Effector CD8-positive, alpha-beta T cell (primary cell): ENCODE results near the gene MAPT.

Experiments
- DNase-seq: peaks from one replicate; lab custom pipeline; 2025; lab: John Stamatoyannopoulos, UW
- total RNA-seq, 4 experiments: gene quantifications; one replicate each; lab custom pipeline; 2026; lab: John Stamatoyannopoulos, UW

Gene MAPT
- total RNA-seq, result 1.5 to 4.2 (median 1.6) reads per million in 4 experiments

GRCh38 chr17:45894022-45894784, at the start of gene MAPT:
Gene MAPT (plus strand): TSS chr17:45894554. CDS start chr17:45962338, 67,784 bp downstream.
- DNase-seq, result peak; percentile 57

- DNase-seq, result no peak
These were observed 49.5 kb upstream of the MAPT start, which contains the start of gene SPPL2C for GRCh38 chr17:45844695-45845375. Gene SPPL2C (plus strand): TSS chr17:45844881. CDS start chr17:45844907, 26 bp downstream.

- no peak for DNase-seq
These were observed 48.8 kb upstream of the MAPT start for GRCh38 chr17:45845376-45846185.

- DNase-seq, result no peak
These were observed 48.1 kb upstream of the MAPT start for GRCh38 chr17:45846223-45846622.

GRCh38 chr17:45846646-45847045, 47.7 kb upstream of the MAPT start:
- DNase-seq, result no peak

GRCh38 chr17:45847101-45847500, 47.3 kb upstream of the MAPT start:
- DNase-seq, result no peak

- DNase-seq, result no peak
These were observed 46.6 kb upstream of the MAPT start for GRCh38 chr17:45847747-45848146.

GRCh38 chr17:45848405-45848804, 45.9 kb upstream of the MAPT start:
- DNase-seq, result no peak

- no peak for DNase-seq
These were observed 45.4 kb upstream of the MAPT start for GRCh38 chr17:45848868-45849535.

- DNase-seq, result no peak
These were observed 44.8 kb upstream of the MAPT start for GRCh38 chr17:45849536-45849990.

- no peak for DNase-seq
These were observed 44.3 kb upstream of the MAPT start for GRCh38 chr17:45850011-45850410.

- DNase-seq, result no peak
These were observed 43.9 kb upstream of the MAPT start for GRCh38 chr17:45850468-45850867.

- DNase-seq, result no peak
These were observed 43.3 kb upstream of the MAPT start for GRCh38 chr17:45851022-45851421.

- DNase-seq, result no peak
These were observed 42.9 kb upstream of the MAPT start for GRCh38 chr17:45851464-45851863.

- no peak for DNase-seq
These were observed 42.5 kb upstream of the MAPT start for GRCh38 chr17:45851873-45852272.

- peak; percentile 46 for DNase-seq
These were observed 41.6 kb upstream of the MAPT start for GRCh38 chr17:45852535-45853297.

GRCh38 chr17:45854209-45854608, 40.1 kb upstream of the MAPT start:
- DNase-seq, result no peak

- DNase-seq, result no peak
These were observed 38.5 kb upstream of the MAPT start for GRCh38 chr17:45855691-45856336.

- DNase-seq, result no peak
These were observed 36.2 kb upstream of the MAPT start for GRCh38 chr17:45857977-45858708.

- DNase-seq, result no peak
These were observed 33.2 kb upstream of the MAPT start for GRCh38 chr17:45861165-45861564.
